B cell (primary cell): Measurements from ENCODE around the gene FOXM1. TPM values are rescaled to one million over a fixed set of nuclear protein-coding genes. Genes with fewer than 3 reads are reported as not detected.

Experiments
- ATAC-seq: fragments of 200-7000 bp; cut with Tn5 transposase; one replicate; pipeline ENCODE4 v1.10.0; 2021; ENCODE audit warnings: low read depth, mild to moderate bottlenecking, moderate number of reproducible peaks, moderate library complexity
- CTCF ChIA-PET: fragments of 350-600 bp; sonication (Branson Sonifier 250); formaldehyde crosslinking; loops from one replicate; lab custom pipeline; 2021; ENCODE audit warnings: antibody characterized with exemption, inconsistent platforms; lab: Charles Lee
- POLR2A ChIA-PET: fragments of 350-600 bp; sonication (Branson Sonifier 250); formaldehyde crosslinking; loops from one replicate; lab custom pipeline; 2021; ENCODE audit warnings: antibody characterized with exemption; lab: Charles Lee
- DNase-seq: peaks from one replicate; pipeline ENCODE4 v3.0.0; 2013
- H2AFZ ChIP-seq: 2 replicates; pipeline ENCODE4 v1.6.1; 2012; ENCODE audit warnings: mild to moderate bottlenecking, low read depth, low read length; ENCODE audit not compliant: insufficient read depth, poor library complexity, severe bottlenecking
- H3K27ac ChIP-seq, 2 donors: 1 replicate in 1 of 2; 2 replicates in 1 of 2; pipeline ENCODE4 v1.5.1; 2012 to 2013; ENCODE audit warnings: low read length in 2 of 2, mild to moderate bottlenecking in 2 of 2, moderate library complexity in 1 of 2
- H3K27me3 ChIP-seq, 4 experiments: fragments of 200-600 bp in 1 of 4; sonication (generic) in 1 of 4; replicated peaks in 1 of 4; 1 replicate in 2 of 4; 2 replicates in 2 of 4; pipeline versions ENCODE4 v1.6.1 to v1.7.0; 2013 to 2016; ENCODE audit warnings: low read length in 3 of 4, mild to moderate bottlenecking in 2 of 4, mixed read lengths in 1 of 4, moderate library complexity in 1 of 4; ENCODE audit not compliant: insufficient read depth in 4 of 4, control insufficient read depth in 3 of 4; ENCODE audit errors: control extremely low read depth in 1 of 4
- H3K36me3 ChIP-seq, 2 experiments: replicated peaks in 1 of 2; 1 replicate in 1 of 2; 2 replicates in 1 of 2; pipeline versions ENCODE4 v1.6.1 to v1.7.1; 2013; ENCODE audit warnings: low read length in 1 of 2; ENCODE audit not compliant: insufficient read depth in 2 of 2, control insufficient read depth in 1 of 2; ENCODE audit errors: control extremely low read depth in 1 of 2, extremely low read depth in 1 of 2
- H3K4me1 ChIP-seq, 2 donors: fragments of 200-600 bp in 1 of 2; sonication (generic) in 1 of 2; 1 replicate in 1 of 2; 2 replicates in 1 of 2; pipeline versions ENCODE4 v1.5.1 to v1.6.1; 2013 to 2017; ENCODE audit warnings: low read length in 2 of 2; ENCODE audit not compliant: control insufficient read depth in 2 of 2, insufficient read depth in 2 of 2
- H3K4me2 ChIP-seq: replicated peaks from 2 replicates; pipeline ENCODE3; 2012; ENCODE audit warnings: mild to moderate bottlenecking, low read depth, low read length; ENCODE audit not compliant: poor library complexity, severe bottlenecking
- H3K4me3 ChIP-seq, 5 experiments: fragments of 200-600 bp in 1 of 5; sonication (generic) in 1 of 5; 1 replicate in 3 of 5; 2 replicates in 2 of 5; pipeline versions ENCODE4 v1.5.1 to v1.7.0; 2011 to 2016; ENCODE audit warnings: low read length in 4 of 5, mild to moderate bottlenecking in 4 of 5, low read depth in 2 of 5, control low read depth in 1 of 5, moderate library complexity in 1 of 5; ENCODE audit not compliant: insufficient read depth in 1 of 5; ENCODE audit errors: control extremely low read depth in 1 of 5, extremely low read depth in 1 of 5
- H3K79me2 ChIP-seq: fragments of 200-600 bp; sonication (generic); one replicate; pipeline ENCODE4 v1.6.0; 2016; ENCODE audit warnings: low read length; ENCODE audit not compliant: control insufficient read depth, insufficient read depth
- H3K9ac ChIP-seq: fragments of 200-600 bp; sonication (generic); 2 replicates; pipeline ENCODE4 v1.6.1; 2017; ENCODE audit warnings: mild to moderate bottlenecking, low read length, moderate library complexity
- H3K9me3 ChIP-seq, 3 donors: one replicate each; pipeline versions ENCODE4 v1.6.1 to v1.7.1; 2013; ENCODE audit warnings: low read length in 2 of 3; ENCODE audit not compliant: control insufficient read depth in 2 of 3, insufficient read depth in 1 of 3; ENCODE audit errors: control extremely low read depth in 1 of 3
- H4K20me1 ChIP-seq: 2 replicates; pipeline ENCODE4 v1.6.0; 2012; ENCODE audit warnings: mild to moderate bottlenecking, low read length; ENCODE audit not compliant: insufficient read depth, control insufficient read depth, poor library complexity, severe bottlenecking
- H3K27ac Mint-ChIP-seq: one replicate; pipeline ENCODE4 v1.8.0; 2021; ENCODE audit warnings: mixed read lengths
- H3K27me3 Mint-ChIP-seq: one replicate; pipeline ENCODE4 v1.8.0; 2021; ENCODE audit warnings: mixed read lengths
- H3K4me1 Mint-ChIP-seq: one replicate; pipeline ENCODE4 v1.8.0; 2021; ENCODE audit warnings: mixed read lengths
- H3K4me3 Mint-ChIP-seq: one replicate; pipeline ENCODE4 v1.8.0; 2021; ENCODE audit warnings: mixed read lengths
- H3K9me3 Mint-ChIP-seq: one replicate; pipeline ENCODE4 v1.8.0; 2022; ENCODE audit warnings: mixed read lengths; ENCODE audit not compliant: insufficient read depth
- EZH2 ChIP-seq: IDR thresholded peaks from 2 replicates; pipeline ENCODE4 v1.6.1; 2012; ENCODE audit warnings: borderline replicate concordance, low read depth, mild to moderate bottlenecking, moderate library complexity, low read length; ENCODE audit not compliant: insufficient read depth, poor library complexity, severe bottlenecking
- WGBS: methylation state at CpG from one replicate; pipeline ENCODE4 v1.1.5; 2013; ENCODE audit warnings: missing lambda C conversion rate; ENCODE audit not compliant: insufficient coverage; 5-methylcytosine and 5-hydroxymethylcytosine counted together
- intact Hi-C: fragments of 100-400 bp; cut with micrococcal nuclease; formaldehyde crosslinking; loops from one replicate; pipeline ENCODE4 v1.10.0; 2022
- polyA plus RNA-seq: library from polyadenylated mRNA; depleted of rRNA; stranded (reverse); fragments of >200 nt; gene quantifications from 2 replicates; pipeline ENCODE4 v1.2.3, GENCODE V29; 2012
- total RNA-seq, 2 donors: library from RNA; stranded (reverse); fragments of 120-200 nt in 1 of 2; gene quantifications; 1 replicate in 1 of 2; 2 replicates in 1 of 2; pipeline versions ENCODE4 v1.2.3 to v1.2.4, GENCODE V29; 2013 to 2022
- TF ChIP-seq, protein P1 (sequence below): fragments of 200-600 bp; IDR thresholded peaks from one replicate; pipeline ENCODE4 v1.8.0; 2022; ENCODE audit warnings: antibody characterized with exemption, mild to moderate bottlenecking

The FOXM1 gene
- total and polyA plus RNA-seq, 2 donors (not counting 1 experiment from before 2014, with no cell fraction given) = 0.67 to 0.84 TPM

GRCh38 chr12:2824541-2824940 lies 52.4 kb downstream of the FOXM1 start:
- DNase-seq = no peak
- Histone ChIP-seq H4K20me1 (no peaks in the 10 kb centered on the region), H3K4me1 (no peaks in the 10 kb centered on the region), H3K9ac (no peak overlapping the region), H3K79me2 (peaks cover 8% of the 10 kb centered on the region), H3K27ac (no peak overlapping the region), H3K36me3 (peaks cover 0 to 86% of the 10 kb centered on the region in 2 experiments), H3K4me2 (no peak overlapping the region), H3K27me3 (no peaks in the 10 kb centered on the region), H3K4me3 (no peak overlapping the region), H2AFZ (no peak overlapping the region), H3K9me3 (no peaks in the 10 kb centered on the region)
- Mint-ChIP-seq H3K4me3 (no peak overlapping the region), H3K4me1 (no peaks in the 10 kb centered on the region), H3K9me3 (no peaks in the 10 kb centered on the region), H3K27me3 (no peaks in the 10 kb centered on the region), H3K27ac (no peak overlapping the region)
- ChIA-PET POLR2A (no interaction called here), CTCF (no interaction called here)
- WGBS = 90% methylated on average over 2 of the region's 6 CpGs
- TF ChIP-seq, protein P1, sequence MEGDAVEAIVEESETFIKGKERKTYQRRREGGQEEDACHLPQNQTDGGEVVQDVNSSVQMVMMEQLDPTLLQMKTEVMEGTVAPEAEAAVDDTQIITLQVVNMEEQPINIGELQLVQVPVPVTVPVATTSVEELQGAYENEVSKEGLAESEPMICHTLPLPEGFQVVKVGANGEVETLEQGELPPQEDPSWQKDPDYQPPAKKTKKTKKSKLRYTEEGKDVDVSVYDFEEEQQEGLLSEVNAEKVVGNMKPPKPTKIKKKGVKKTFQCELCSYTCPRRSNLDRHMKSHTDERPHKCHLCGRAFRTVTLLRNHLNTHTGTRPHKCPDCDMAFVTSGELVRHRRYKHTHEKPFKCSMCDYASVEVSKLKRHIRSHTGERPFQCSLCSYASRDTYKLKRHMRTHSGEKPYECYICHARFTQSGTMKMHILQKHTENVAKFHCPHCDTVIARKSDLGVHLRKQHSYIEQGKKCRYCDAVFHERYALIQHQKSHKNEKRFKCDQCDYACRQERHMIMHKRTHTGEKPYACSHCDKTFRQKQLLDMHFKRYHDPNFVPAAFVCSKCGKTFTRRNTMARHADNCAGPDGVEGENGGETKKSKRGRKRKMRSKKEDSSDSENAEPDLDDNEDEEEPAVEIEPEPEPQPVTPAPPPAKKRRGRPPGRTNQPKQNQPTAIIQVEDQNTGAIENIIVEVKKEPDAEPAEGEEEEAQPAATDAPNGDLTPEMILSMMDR = no peak
- TF ChIP-seq EZH2 = no peak
- ATAC-seq = no peak
- intact Hi-C loops = no loop called here

GRCh38 chr12:2823483-2823882 lies 53.5 kb downstream of the FOXM1 start:
- H3K4me2 ChIP-seq = no peak overlapping the region
- no peaks in the 10 kb centered on the region for H3K27me3 ChIP-seq
- H3K9me3 ChIP-seq = no peaks in the 10 kb centered on the region
- Mint-ChIP-seq H3K4me1 (no peaks in the 10 kb centered on the region), H3K27me3 (no peaks in the 10 kb centered on the region), H3K4me3 (no peak overlapping the region), H3K9me3 (no peaks in the 10 kb centered on the region), H3K27ac (no peak overlapping the region)
- TF ChIP-seq, protein P1 = no peak
- no peak for TF ChIP-seq EZH2
- DNase-seq = no peak
- no peak for ATAC-seq
- no peak overlapping the region for H3K9ac ChIP-seq
- 100% methylated on average over 1 of the region's 7 CpGs for WGBS
- no peak overlapping the region for H3K4me3 ChIP-seq
- no peaks in the 10 kb centered on the region for H4K20me1 ChIP-seq
- H3K4me1 ChIP-seq = no peaks in the 10 kb centered on the region
- peaks cover 0 to 91% of the 10 kb centered on the region in 2 experiments for H3K36me3 ChIP-seq
- peaks cover 17% of the 10 kb centered on the region for H3K79me2 ChIP-seq
- intact Hi-C loops = no loop called here
- H2AFZ ChIP-seq = no peak overlapping the region
- POLR2A ChIA-PET = no interaction called here
- no peak overlapping the region for H3K27ac ChIP-seq
- CTCF ChIA-PET = no interaction called here
